ENCODE results near the gene CBLIF.

- TF ChIP-seq PKNOX1 (IDR thresholded peaks at IDR 0.05) (no peak), BHLHE40 (IDR thresholded peaks at IDR 0.05; ENCODE audit: borderline replicate concordance) (no peak), FOXM1 (IDR thresholded peaks at IDR 0.05; ENCODE audit: borderline replicate concordance) (no peak), NFRKB (IDR thresholded peaks at IDR 0.05) (no peak)
These were observed 26.7 kb downstream of the CBLIF start for GRCh38 chr11:59818572-59818971.

Data from HEK293T (cell line).